OCI-LY7 (cell line): ENCODE results near the gene MRPS34. TPM values are rescaled to one million over a fixed set of nuclear protein-coding genes. Genes with fewer than 3 reads are reported as not detected.

Experiments
- BruUV-seq: library from RNA; stranded (reverse); fragments of 400-500 nt; replicated peaks from 2 replicates; lab custom pipeline; 2021; lab: Mats Ljungman, UMichigan
- CTCF ChIA-PET: fragments of 300-600 bp; sonication (Branson Sonifier 250); formaldehyde crosslinking; loops from one replicate; lab custom pipeline; 2022; ENCODE audit warnings: antibody characterized with exemption; ENCODE audit not compliant: unreplicated experiment; lab: Charles Lee
- POLR2A ChIA-PET: fragments of 300-600 bp; sonication (Branson Sonifier 250); formaldehyde crosslinking; loops from one replicate; lab custom pipeline; 2022; ENCODE audit warnings: antibody characterized with exemption; lab: Charles Lee
- DNase-seq: peaks from one replicate; pipeline ENCODE4 v3.0.0-alpha.2; 2015; ENCODE audit warnings: low spot score
- H2AFZ ChIP-seq: fragments of 200-600 bp; sonication (generic), shearing (Covaris generic); 2 replicates; pipeline ENCODE4 v1.6.1; 2014; ENCODE audit warnings: mild to moderate bottlenecking, antibody characterized with exemption, low read length, moderate library complexity
- H3K27ac ChIP-seq: fragments of 200-600 bp; sonication (generic); 2 replicates; pipeline ENCODE4 v1.5.1; 2014; ENCODE audit warnings: mixed run types, low read depth, mild to moderate bottlenecking, moderate library complexity, low read length, inconsistent platforms; ENCODE audit not compliant: poor library complexity, severe bottlenecking
- H3K36me3 ChIP-seq: fragments of 200-600 bp; sonication (generic); 2 replicates; pipeline ENCODE4 v1.6.1; 2014; ENCODE audit warnings: mild to moderate bottlenecking, antibody characterized with exemption, low read length, moderate library complexity, mixed read lengths; ENCODE audit not compliant: insufficient read depth
- H3K4me1 ChIP-seq: fragments of 200-600 bp; sonication (generic); 2 replicates; pipeline ENCODE4 v1.5.1; 2014; ENCODE audit warnings: mild to moderate bottlenecking, low read length; ENCODE audit not compliant: insufficient read depth, poor library complexity, severe bottlenecking
- H3K4me2 ChIP-seq: fragments of 200-600 bp; sonication (generic); 2 replicates; pipeline ENCODE4 v1.6.1; 2014; ENCODE audit warnings: mild to moderate bottlenecking, low read length
- H3K4me3 ChIP-seq: fragments of 200-600 bp; sonication (generic); 2 replicates; pipeline ENCODE4 v1.5.1; 2014; ENCODE audit warnings: mild to moderate bottlenecking, low read depth, low read length; ENCODE audit not compliant: poor library complexity, severe bottlenecking
- H3K79me2 ChIP-seq: fragments of 200-600 bp; sonication (generic); 2 replicates; pipeline ENCODE4 v1.6.1; 2016; ENCODE audit warnings: low read depth, mild to moderate bottlenecking, low read length, moderate library complexity, mixed read lengths; ENCODE audit not compliant: insufficient read depth
- H3K9me2 ChIP-seq: fragments of 200-600 bp; sonication (generic); 2 replicates; pipeline ENCODE4 v1.6.1; 2016; ENCODE audit warnings: mild to moderate bottlenecking, low read length, mixed read lengths; ENCODE audit not compliant: insufficient read depth
- H3K9me3 ChIP-seq: fragments of 200-600 bp; sonication (generic); 2 replicates; pipeline ENCODE4 v1.6.1; 2014; ENCODE audit warnings: mild to moderate bottlenecking, mixed run types, low read length, mixed read lengths
- H4K20me1 ChIP-seq: fragments of 200-600 bp; sonication (generic); 2 replicates; pipeline ENCODE4 v1.6.1; 2014; ENCODE audit warnings: mild to moderate bottlenecking, antibody characterized with exemption, low read length, moderate library complexity, mixed read lengths; ENCODE audit not compliant: insufficient read depth
- CTCF ChIP-seq: fragments of 200-600 bp; sonication (generic); conservative IDR thresholded peaks from 2 replicates; pipeline ENCODE4 v1.5.1; 2014; ENCODE audit warnings: mild to moderate bottlenecking, antibody characterized with exemption, low read length, moderate library complexity, mixed read lengths
- EZH2phosphoT487 ChIP-seq: fragments of 200-600 bp; sonication (generic); IDR thresholded peaks from 2 replicates; pipeline ENCODE4 v1.6.1; 2018; ENCODE audit warnings: low read depth, borderline replicate concordance, mild to moderate bottlenecking, mixed run types, antibody characterized with exemption, low read length, moderate library complexity, mixed read lengths
- intact Hi-C: fragments of 100-400 bp; cut with micrococcal nuclease; formaldehyde crosslinking; loops from one replicate; pipeline ENCODE4 v1.10.0; 2022; ENCODE audit not compliant: unreplicated experiment
- total RNA-seq, 2 experiments: library from RNA; depleted of rRNA in 1 of 2; stranded (reverse); fragments of >200 nt in 1 of 2; shearing (Covaris generic) in 1 of 2; gene quantifications; 2 replicates each; pipeline ENCODE4 v1.2.3, GENCODE V29; 2014 to 2022

MRPS34 gene
- total RNA-seq, 2 experiments from 2014 or later, result 170 to 196 TPM

- intact Hi-C loops, result no loop called here
- Histone ChIP-seq H3K9me3 (no peaks in the 10 kb centered on the region), H3K36me3 (no peaks in the 10 kb centered on the region), H3K27ac (no peak overlapping the region), H2AFZ (no peak overlapping the region), H3K9me2 (no peaks in the 10 kb centered on the region), H4K20me1 (no peaks in the 10 kb centered on the region), H3K4me1 (no peaks in the 10 kb centered on the region), H3K4me3 (no peak overlapping the region), H3K4me2 (no peak overlapping the region), H3K79me2 (no peaks in the 10 kb centered on the region)
- ChIA-PET CTCF (no interaction called here), POLR2A (no interaction called here)
- BruUV-seq, result no TSS peak
- TF ChIP-seq CTCF (no peak), EZH2phosphoT487 (no peak)
- DNase-seq, result no peak
These were observed 44.3 kb upstream of the MRPS34 start for GRCh38 chr16:1817276-1817589.

- Histone ChIP-seq H3K27ac (no peak overlapping the region), H4K20me1 (no peaks in the 10 kb centered on the region), H3K4me1 (no peaks in the 10 kb centered on the region), H3K79me2 (no peaks in the 10 kb centered on the region), H2AFZ (no peak overlapping the region), H3K4me2 (no peak overlapping the region), H3K9me3 (no peaks in the 10 kb centered on the region), H3K36me3 (no peaks in the 10 kb centered on the region), H3K9me2 (no peaks in the 10 kb centered on the region), H3K4me3 (no peak overlapping the region)
- no TSS peak for BruUV-seq
- DNase-seq, result no peak
- POLR2A ChIA-PET, result no interaction called here
- TF ChIP-seq EZH2phosphoT487, result no peak
- CTCF ChIA-PET, result no interaction called here
- intact Hi-C loops, result no loop called here
These were observed 43.7 kb upstream of the MRPS34 start for GRCh38 chr16:1816396-1817275.

- no peaks in the 10 kb centered on the region for H3K4me1 ChIP-seq
- H4K20me1 ChIP-seq, result no peaks in the 10 kb centered on the region
- H3K9me3 ChIP-seq, result no peaks in the 10 kb centered on the region
- CTCF ChIA-PET, result no interaction called here
- no peak for DNase-seq
- H2AFZ ChIP-seq, result no peak overlapping the region
- POLR2A ChIA-PET, result no interaction called here
- no peaks in the 10 kb centered on the region for H3K36me3 ChIP-seq
- TF ChIP-seq EZH2phosphoT487, result no peak
- intact Hi-C loops, result no loop called here
- BruUV-seq, result no TSS peak
- H3K4me3 ChIP-seq, result no peak overlapping the region
- H3K27ac ChIP-seq, result no peak overlapping the region
- no peak overlapping the region for H3K4me2 ChIP-seq
- H3K9me2 ChIP-seq, result no peaks in the 10 kb centered on the region
- H3K79me2 ChIP-seq, result no peaks in the 10 kb centered on the region
These were observed 42.5 kb upstream of the MRPS34 start for GRCh38 chr16:1815461-1815860.
